Mesendoderm (in vitro differentiated cells): Measurements from ENCODE around the gene FAM120B.

Source experiments
- DNase-seq: peaks from one replicate; pipeline ENCODE4 v3.0.0; 2013
- H2AK5ac ChIP-seq: 2 replicates; pipeline ENCODE4 v1.6.1; 2013; ENCODE audit warnings: low read length, inconsistent platforms
- H2BK120ac ChIP-seq: 2 replicates; pipeline ENCODE4 v1.6.1; 2013; ENCODE audit warnings: low read depth, mild to moderate bottlenecking, low read length, moderate library complexity, mixed read lengths
- H2BK15ac ChIP-seq: replicated peaks from 2 replicates; pipeline ENCODE4 v1.6.1; 2013; ENCODE audit warnings: low read depth, mild to moderate bottlenecking, moderate library complexity
- H2BK5ac ChIP-seq: 2 replicates; pipeline ENCODE4 v1.6.1; 2013; ENCODE audit warnings: low read length, inconsistent platforms
- H3K18ac ChIP-seq: 2 replicates; pipeline ENCODE4 v1.6.1; 2013; ENCODE audit warnings: mild to moderate bottlenecking, low read length, mixed read lengths
- H3K23ac ChIP-seq: one replicate; pipeline ENCODE4 v1.6.1; 2013; ENCODE audit warnings: low read length
- H3K27ac ChIP-seq: 2 replicates; pipeline ENCODE4 v1.5.1; 2013; ENCODE audit warnings: low read depth, mild to moderate bottlenecking, inconsistent platforms, low read length, moderate library complexity
- H3K27me3 ChIP-seq: 2 replicates; pipeline ENCODE4 v1.6.1; 2013; ENCODE audit warnings: low read length, control low read depth, mild to moderate bottlenecking, inconsistent platforms; ENCODE audit not compliant: insufficient read depth, poor library complexity
- H3K36me3 ChIP-seq: 2 replicates; pipeline ENCODE4 v1.6.1; 2013; ENCODE audit warnings: low read length, inconsistent platforms; ENCODE audit not compliant: control insufficient read depth, insufficient read depth
- H3K4ac ChIP-seq: one replicate; pipeline ENCODE4 v1.6.1; 2013; ENCODE audit warnings: low read depth, mild to moderate bottlenecking, low read length, moderate library complexity
- H3K4me1 ChIP-seq: 2 replicates; pipeline ENCODE4 v1.6.1; 2013; ENCODE audit warnings: low read depth, low read length, inconsistent platforms; ENCODE audit not compliant: control insufficient read depth
- H3K4me2 ChIP-seq: 2 replicates; pipeline ENCODE4 v1.6.1; 2013; ENCODE audit warnings: low read length
- H3K4me3 ChIP-seq: 2 replicates; pipeline ENCODE4 v1.5.1; 2013; ENCODE audit warnings: mild to moderate bottlenecking, low read length
- H3K56ac ChIP-seq: one replicate; pipeline ENCODE4 v1.6.1; 2013; ENCODE audit warnings: low read length
- H3K79me1 ChIP-seq: 2 replicates; pipeline ENCODE4 v1.6.1; 2013; ENCODE audit warnings: low read length, inconsistent platforms
- H3K79me2 ChIP-seq: 2 replicates; pipeline ENCODE4 v1.6.1; 2013; ENCODE audit warnings: mild to moderate bottlenecking, low read length; ENCODE audit not compliant: control insufficient read depth, insufficient read depth
- H3K9ac ChIP-seq: 2 replicates; pipeline ENCODE4 v1.6.1; 2013; ENCODE audit warnings: low read length, inconsistent platforms
- H4K5ac ChIP-seq: one replicate; pipeline ENCODE4 v1.6.1; 2013; ENCODE audit warnings: low read length
- H4K8ac ChIP-seq: one replicate; pipeline ENCODE4 v1.6.1; 2013; ENCODE audit warnings: low read depth, mild to moderate bottlenecking, control low read depth, low read length, moderate library complexity
- WGBS: extraction: QIAGEN DNeasy Blood & Tissue Kit; methylation state at CpG from one replicate; pipeline ENCODE4 v1.1.7; 2013; ENCODE audit warnings: low lambda C conversion rate, missing lambda C conversion rate; ENCODE audit not compliant: insufficient coverage; ENCODE audit errors: extremely low coverage; 5-methylcytosine and 5-hydroxymethylcytosine counted together

FAM120B gene

DNA sequence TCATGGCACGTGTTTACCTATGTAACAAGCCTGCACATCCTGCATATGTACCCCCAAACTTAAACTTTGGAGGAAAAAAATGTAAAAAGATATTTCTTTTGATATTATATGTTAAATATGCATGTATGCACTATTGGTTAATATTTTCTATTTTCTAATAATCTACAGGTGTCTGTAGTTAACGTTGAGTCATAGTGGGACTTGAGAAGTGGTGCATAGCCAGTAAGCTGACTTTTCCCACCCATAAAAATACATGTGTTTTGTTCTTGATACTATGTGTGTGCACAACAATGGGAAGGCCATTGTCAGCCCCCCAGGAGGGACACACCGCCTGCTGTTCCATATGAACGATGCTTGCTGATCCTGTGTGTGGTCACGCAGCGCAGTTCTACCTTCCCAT lies 49.1 kb downstream of the FAM120B start:
- H2BK15ac ChIP-seq, result no peak overlapping the region
- no peak overlapping the region for H3K4me3 ChIP-seq
- H3K4ac ChIP-seq, result no peak overlapping the region
- no peak overlapping the region for H4K5ac ChIP-seq
- no peak overlapping the region for H3K9ac ChIP-seq
- DNase-seq, result no peak
- H3K18ac ChIP-seq, result no peak overlapping the region
- no CpG with 5 or more reads among the region's 6 CpGs for WGBS
- no peak overlapping the region for H2BK120ac ChIP-seq
- H3K4me1 ChIP-seq, result no peaks in the 10 kb centered on the region
- no peak overlapping the region for H4K8ac ChIP-seq
- no peaks in the 10 kb centered on the region for H3K79me1 ChIP-seq
- H3K56ac ChIP-seq, result no peak overlapping the region
- H3K36me3 ChIP-seq, result no peaks in the 10 kb centered on the region
- H3K4me2 ChIP-seq, result no peak overlapping the region
- H3K27ac ChIP-seq, result no peak overlapping the region
- no peaks in the 10 kb centered on the region for H3K27me3 ChIP-seq
- no peak overlapping the region for H2AK5ac ChIP-seq
- no peak overlapping the region for H2BK5ac ChIP-seq
- no peak overlapping the region for H3K23ac ChIP-seq
- H3K79me2 ChIP-seq, result no peaks in the 10 kb centered on the region

DNA sequence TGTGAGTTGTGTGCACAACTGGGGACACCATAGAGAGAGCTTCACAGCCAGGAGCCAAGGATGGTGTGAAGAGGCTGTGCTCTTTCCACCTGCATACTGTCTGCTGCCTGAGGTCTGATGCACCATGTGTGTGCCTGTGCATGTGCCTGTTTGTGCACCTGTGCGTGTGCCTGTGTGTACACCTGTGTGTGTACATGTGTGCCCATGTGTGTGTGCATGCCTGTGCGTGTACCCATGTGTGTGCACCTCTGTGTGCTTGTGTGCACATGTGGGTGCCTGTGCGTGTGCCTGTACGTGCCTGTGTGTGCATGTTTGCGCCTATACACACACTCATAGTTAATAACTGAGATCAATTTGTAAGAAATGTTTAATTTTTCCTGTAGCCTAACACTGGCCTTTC lies 51.3 kb downstream of the FAM120B start:
- no peaks in the 10 kb centered on the region for H3K36me3 ChIP-seq
- no peak overlapping the region for H3K4ac ChIP-seq
- no peak overlapping the region for H2BK15ac ChIP-seq
- no peak overlapping the region for H2BK120ac ChIP-seq
- no peak overlapping the region for H2BK5ac ChIP-seq
- DNase-seq, result no peak
- no peak overlapping the region for H3K56ac ChIP-seq
- no peak overlapping the region for H3K4me3 ChIP-seq
- WGBS, result no CpG with 5 or more reads among the region's 5 CpGs
- H2AK5ac ChIP-seq, result no peak overlapping the region
- H3K23ac ChIP-seq, result no peak overlapping the region
- H3K4me1 ChIP-seq, result no peaks in the 10 kb centered on the region
- no peaks in the 10 kb centered on the region for H3K27me3 ChIP-seq
- no peak overlapping the region for H3K27ac ChIP-seq
- H4K5ac ChIP-seq, result no peak overlapping the region
- no peak overlapping the region for H3K18ac ChIP-seq
- H4K8ac ChIP-seq, result no peak overlapping the region
- no peaks in the 10 kb centered on the region for H3K79me1 ChIP-seq
- no peak overlapping the region for H3K4me2 ChIP-seq
- no peak overlapping the region for H3K9ac ChIP-seq
- H3K79me2 ChIP-seq, result no peaks in the 10 kb centered on the region

- no CpG with 5 or more reads among the region's 6 CpGs for WGBS
- Histone ChIP-seq H2BK120ac (no peak overlapping the region), H3K4me3 (no peak overlapping the region), H3K9ac (no peak overlapping the region), H3K79me1 (no peaks in the 10 kb centered on the region), H3K27ac (no peak overlapping the region), H3K36me3 (no peaks in the 10 kb centered on the region), H3K4ac (no peak overlapping the region), H3K79me2 (no peaks in the 10 kb centered on the region), H2BK5ac (no peak overlapping the region), H2AK5ac (no peak overlapping the region), H2BK15ac (no peak overlapping the region), H3K56ac (no peak overlapping the region), H4K8ac (no peak overlapping the region), H3K4me2 (no peak overlapping the region), H3K27me3 (no peaks in the 10 kb centered on the region), H4K5ac (no peak overlapping the region), H3K18ac (no peak overlapping the region), H3K23ac (no peak overlapping the region), H3K4me1 (no peaks in the 10 kb centered on the region)
- DNase-seq, result no peak
These were observed 51.9 kb downstream of the FAM120B start for GRCh38 chr6:170358496-170358895.

DNA sequence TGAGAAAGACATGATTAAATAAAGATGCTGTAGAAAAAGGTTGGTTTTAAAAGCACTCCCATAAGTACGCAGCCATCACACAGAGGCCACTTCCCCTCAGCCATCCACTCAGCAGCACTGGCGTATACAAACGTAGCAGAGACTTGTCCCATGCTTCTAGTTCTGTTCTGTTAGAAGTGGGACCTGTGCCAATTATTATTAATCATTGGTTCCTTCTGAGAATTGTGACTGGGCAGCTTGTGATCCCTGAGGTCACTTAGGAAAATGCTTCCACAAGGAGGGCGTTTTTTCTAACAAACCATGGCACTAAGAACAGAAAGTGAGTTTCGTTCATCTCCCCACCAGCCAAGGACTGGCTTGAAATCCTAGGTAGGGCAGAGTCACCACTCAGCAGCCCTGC lies 53.9 kb downstream of the FAM120B start:
- no peaks in the 10 kb centered on the region for H3K4me1 ChIP-seq
- H2BK15ac ChIP-seq, result no peak overlapping the region
- H3K9ac ChIP-seq, result no peak overlapping the region
- H3K27ac ChIP-seq, result no peak overlapping the region
- H3K4me2 ChIP-seq, result no peak overlapping the region
- no peak overlapping the region for H3K4me3 ChIP-seq
- H3K27me3 ChIP-seq, result no peaks in the 10 kb centered on the region
- H2BK120ac ChIP-seq, result no peak overlapping the region
- no peak for DNase-seq
- H3K36me3 ChIP-seq, result no peaks in the 10 kb centered on the region
- H2AK5ac ChIP-seq, result no peak overlapping the region
- no peak overlapping the region for H4K5ac ChIP-seq
- no peaks in the 10 kb centered on the region for H3K79me2 ChIP-seq
- no CpG with 5 or more reads among the region's 5 CpGs for WGBS
- H2BK5ac ChIP-seq, result no peak overlapping the region
- H4K8ac ChIP-seq, result no peak overlapping the region
- no peak overlapping the region for H3K56ac ChIP-seq
- no peak overlapping the region for H3K23ac ChIP-seq
- no peaks in the 10 kb centered on the region for H3K79me1 ChIP-seq
- no peak overlapping the region for H3K18ac ChIP-seq
- no peak overlapping the region for H3K4ac ChIP-seq

GRCh38 chr6:170361335-170361734 lies 54.8 kb downstream of the FAM120B start:
- Histone ChIP-seq H3K4me2 (no peak overlapping the region), H3K79me2 (no peaks in the 10 kb centered on the region), H3K23ac (no peak overlapping the region), H2BK15ac (no peak overlapping the region), H3K18ac (no peak overlapping the region), H2BK120ac (no peak overlapping the region), H3K4ac (no peak overlapping the region), H3K79me1 (no peaks in the 10 kb centered on the region), H2BK5ac (no peak overlapping the region), H3K36me3 (no peaks in the 10 kb centered on the region), H3K4me3 (no peak overlapping the region), H4K5ac (no peak overlapping the region), H3K9ac (no peak overlapping the region), H3K4me1 (no peaks in the 10 kb centered on the region), H4K8ac (no peak overlapping the region), H3K27me3 (no peaks in the 10 kb centered on the region), H3K27ac (no peak overlapping the region), H2AK5ac (no peak overlapping the region), H3K56ac (no peak overlapping the region)
- WGBS, result no CpG with 5 or more reads among the region's 3 CpGs
- no peak for DNase-seq

DNA sequence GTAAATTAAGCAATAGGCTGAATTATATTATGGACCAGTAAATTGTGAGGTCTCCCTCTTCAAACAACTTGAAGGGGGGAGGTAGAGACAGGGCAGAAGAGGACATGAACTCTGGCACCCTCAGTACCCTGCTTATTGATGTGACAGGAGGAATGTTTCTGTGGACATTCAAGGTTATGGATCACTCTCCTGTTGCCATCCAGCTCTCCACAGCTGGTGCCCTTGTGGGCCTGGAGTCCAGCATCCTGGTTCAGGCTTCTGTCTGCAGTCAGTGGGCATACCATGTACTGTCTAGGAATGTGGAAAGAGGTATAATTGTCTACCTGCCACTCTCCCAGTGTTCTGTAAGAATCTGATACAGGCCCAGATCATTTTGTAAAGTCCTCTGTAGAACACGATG lies 55.6 kb downstream of the FAM120B start:
- no CpG with 5 or more reads among the region's 1 CpG for WGBS

More for the DNA sequence above, 55.6 kb downstream of the FAM120B start:
- Histone ChIP-seq H3K27ac (no peak overlapping the region), H3K79me2 (no peaks in the 10 kb centered on the region), H3K4me3 (no peak overlapping the region), H3K36me3 (no peaks in the 10 kb centered on the region), H2BK15ac (no peak overlapping the region), H2BK120ac (no peak overlapping the region), H2AK5ac (no peak overlapping the region), H3K4ac (no peak overlapping the region), H2BK5ac (no peak overlapping the region), H3K9ac (no peak overlapping the region), H3K4me2 (no peak overlapping the region), H3K56ac (no peak overlapping the region), H3K4me1 (no peaks in the 10 kb centered on the region), H3K23ac (no peak overlapping the region), H3K27me3 (no peaks in the 10 kb centered on the region), H3K18ac (no peak overlapping the region), H3K79me1 (no peaks in the 10 kb centered on the region), H4K5ac (no peak overlapping the region), H4K8ac (no peak overlapping the region)
- DNase-seq, result no peak
